B cell (primary cell): ENCODE data around the gene CCND3.

Source experiments
- EZH2 ChIP-seq: IDR thresholded peaks from 2 replicates; pipeline ENCODE4 v1.6.1; 2012; ENCODE audit warnings: borderline replicate concordance, low read depth, mild to moderate bottlenecking, moderate library complexity, low read length; ENCODE audit not compliant: insufficient read depth, poor library complexity, severe bottlenecking
- TF ChIP-seq, protein P1 (sequence below): fragments of 200-600 bp; IDR thresholded peaks from one replicate; pipeline ENCODE4 v1.8.0; 2022; ENCODE audit warnings: antibody characterized with exemption, mild to moderate bottlenecking

DNA sequence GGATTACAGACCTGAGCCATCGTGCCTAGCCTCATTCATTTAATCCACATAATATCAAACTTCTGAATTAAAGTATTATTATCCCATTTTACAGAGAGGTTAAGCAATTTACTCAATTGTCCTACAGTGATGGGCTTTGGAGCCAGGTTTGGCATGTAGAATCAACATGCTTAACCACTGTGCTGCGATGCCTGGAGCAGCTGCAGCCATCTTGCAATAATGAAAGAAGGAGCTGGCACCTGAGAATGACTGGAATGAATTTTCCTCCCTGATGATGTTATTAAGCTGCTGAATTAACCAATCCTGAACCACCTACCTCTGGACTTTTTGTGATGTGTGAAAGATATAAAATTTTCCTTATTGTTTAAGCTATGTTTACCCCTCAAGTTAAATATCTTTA lies 13.1 kb upstream of the CCND3 start:
- TF ChIP-seq, protein P1, sequence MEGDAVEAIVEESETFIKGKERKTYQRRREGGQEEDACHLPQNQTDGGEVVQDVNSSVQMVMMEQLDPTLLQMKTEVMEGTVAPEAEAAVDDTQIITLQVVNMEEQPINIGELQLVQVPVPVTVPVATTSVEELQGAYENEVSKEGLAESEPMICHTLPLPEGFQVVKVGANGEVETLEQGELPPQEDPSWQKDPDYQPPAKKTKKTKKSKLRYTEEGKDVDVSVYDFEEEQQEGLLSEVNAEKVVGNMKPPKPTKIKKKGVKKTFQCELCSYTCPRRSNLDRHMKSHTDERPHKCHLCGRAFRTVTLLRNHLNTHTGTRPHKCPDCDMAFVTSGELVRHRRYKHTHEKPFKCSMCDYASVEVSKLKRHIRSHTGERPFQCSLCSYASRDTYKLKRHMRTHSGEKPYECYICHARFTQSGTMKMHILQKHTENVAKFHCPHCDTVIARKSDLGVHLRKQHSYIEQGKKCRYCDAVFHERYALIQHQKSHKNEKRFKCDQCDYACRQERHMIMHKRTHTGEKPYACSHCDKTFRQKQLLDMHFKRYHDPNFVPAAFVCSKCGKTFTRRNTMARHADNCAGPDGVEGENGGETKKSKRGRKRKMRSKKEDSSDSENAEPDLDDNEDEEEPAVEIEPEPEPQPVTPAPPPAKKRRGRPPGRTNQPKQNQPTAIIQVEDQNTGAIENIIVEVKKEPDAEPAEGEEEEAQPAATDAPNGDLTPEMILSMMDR, result no peak
- no peak for TF ChIP-seq EZH2
